Measurements from ENCODE around the gene SECISBP2. TPM values are rescaled to one million over a fixed set of nuclear protein-coding genes. Genes with fewer than 3 reads are reported as not detected.
"Not testable (repeated sequence)": the region's sequence is repeated elsewhere in the genome, so short reads cannot be mapped to it uniquely, and the experiment has no call there.

SECISBP2 gene
- total RNA-seq, 1 donor from 2014 or later: 15.1 TPM

GRCh38 chr9:89277454-89277853, 40.8 kb upstream of the SECISBP2 start:
- H3K4me1 Mint-ChIP-seq (ENCODE audit: low read depth): peaks cover 4% of the 10 kb centered on the region
- H3K36me3 Mint-ChIP-seq (ENCODE audit: low read depth): peaks cover 5% of the 10 kb centered on the region
- no peak for TF ChIP-seq CTCF (IDR thresholded peaks at IDR 0.05)
- H3K27me3 Mint-ChIP-seq (ENCODE audit: low read depth): no peaks in the 10 kb centered on the region
- H3K27ac Mint-ChIP-seq (ENCODE audit: unreplicated experiment): peak overlapping the region; percentile 36
- no peak overlapping the region for H3K4me3 Mint-ChIP-seq (ENCODE audit: unreplicated experiment)
- H3K9me3 Mint-ChIP-seq (ENCODE audit: low read depth): peaks cover 27% of the 10 kb centered on the region
- DNase-seq (ENCODE audit: low spot score): no peak

GRCh38 chr9:89278551-89278950, 39.7 kb upstream of the SECISBP2 start:
- Mint-ChIP-seq H3K27me3 (ENCODE audit: low read depth) (no peaks in the 10 kb centered on the region), H3K4me3 (ENCODE audit: unreplicated experiment) (no peak overlapping the region), H3K36me3 (ENCODE audit: low read depth) (peaks cover 4% of the 10 kb centered on the region), H3K9me3 (ENCODE audit: low read depth) (peaks cover 18% of the 10 kb centered on the region), H3K27ac (ENCODE audit: unreplicated experiment) (no peak overlapping the region), H3K4me1 (ENCODE audit: low read depth) (peaks cover 4% of the 10 kb centered on the region)
- no peak for DNase-seq (ENCODE audit: low spot score)
- TF ChIP-seq CTCF (IDR thresholded peaks at IDR 0.05): no peak

- Mint-ChIP-seq H3K4me3 (ENCODE audit: unreplicated experiment) (no peak overlapping the region), H3K27ac (ENCODE audit: unreplicated experiment) (no peak overlapping the region), H3K36me3 (ENCODE audit: low read depth) (no peaks in the 10 kb centered on the region), H3K9me3 (ENCODE audit: low read depth) (peaks cover 12% of the 10 kb centered on the region), H3K27me3 (ENCODE audit: low read depth) (no peaks in the 10 kb centered on the region), H3K4me1 (ENCODE audit: low read depth) (peaks cover 4% of the 10 kb centered on the region)
- TF ChIP-seq CTCF (IDR thresholded peaks at IDR 0.05): peak; percentile 86
- no peak for DNase-seq (ENCODE audit: low spot score)
Observed at GRCh38 chr9:89278997-89279739, 39.1 kb upstream of the SECISBP2 start.

- H3K4me1 Mint-ChIP-seq (ENCODE audit: low read depth): peaks cover 4% of the 10 kb centered on the region
- peaks cover 2% of the 10 kb centered on the region for H3K9me3 Mint-ChIP-seq (ENCODE audit: low read depth)
- no peak for DNase-seq (ENCODE audit: low spot score)
- TF ChIP-seq CTCF (IDR thresholded peaks at IDR 0.05): no peak
- H3K27ac Mint-ChIP-seq (ENCODE audit: unreplicated experiment): no peak overlapping the region
- H3K4me3 Mint-ChIP-seq (ENCODE audit: unreplicated experiment): no peak overlapping the region
- no peaks in the 10 kb centered on the region for H3K36me3 Mint-ChIP-seq (ENCODE audit: low read depth)
- H3K27me3 Mint-ChIP-seq (ENCODE audit: low read depth): no peaks in the 10 kb centered on the region
Observed at GRCh38 chr9:89281106-89281505, 37.2 kb upstream of the SECISBP2 start.

- H3K4me3 Mint-ChIP-seq (ENCODE audit: unreplicated experiment); H3K4me1 Mint-ChIP-seq (ENCODE audit: low read depth); H3K9me3 Mint-ChIP-seq (ENCODE audit: low read depth); H3K27me3 Mint-ChIP-seq (ENCODE audit: low read depth); DNase-seq (ENCODE audit: low spot score); H3K27ac Mint-ChIP-seq (ENCODE audit: unreplicated experiment); H3K36me3 Mint-ChIP-seq (ENCODE audit: low read depth): not testable (repeated sequence)
Observed at GRCh38 chr9:89282248-89282968, 35.9 kb upstream of the SECISBP2 start.

All from chondrocyte (in vitro differentiated cells).